Erythroblast (primary cell): ENCODE measurements around the gene SAMD4B.
"Not testable (repeated sequence)": the region's sequence is repeated elsewhere in the genome, so short reads cannot be mapped to it uniquely, and the experiment has no call there.

Experiments
- DNase-seq, 2 experiments: peaks; one replicate each; lab custom pipeline; 2025; lab: John Stamatoyannopoulos, UW
- GATA1 ChIP-seq: IDR thresholded peaks from 2 replicates; pipeline ENCODE4 v1.6.1; 2011; ENCODE audit warnings: low read depth, mild to moderate bottlenecking, control low read depth, low read length, moderate library complexity
- POLR2A ChIP-seq: IDR thresholded peaks from 2 replicates; pipeline ENCODE4 v1.6.1; 2011; ENCODE audit warnings: mild to moderate bottlenecking, low read length

The SAMD4B gene

GRCh38 chr19:39334444-39334976 is 7.7 kb upstream of the SAMD4B start:
- TF ChIP-seq GATA1 = no peak
- no peak for TF ChIP-seq POLR2A
- DNase-seq = no peak

- peak; percentile 42 to 59 for DNase-seq
These were observed 7.1 kb upstream of the SAMD4B start for GRCh38 chr19:39335168-39335548.

GRCh38 chr19:39336483-39336882 is 5.7 kb upstream of the SAMD4B start:
- no peak for TF ChIP-seq GATA1
- no peak for TF ChIP-seq POLR2A

More at GRCh38 chr19:39335168-39335548, 7.1 kb upstream of the SAMD4B start:
- TF ChIP-seq POLR2A (peak; percentile 43), GATA1 (no peak)

GRCh38 chr19:39339674-39340073 is 2.5 kb upstream of the SAMD4B start:
- no peak for DNase-seq
- no peak for TF ChIP-seq GATA1
- TF ChIP-seq POLR2A = no peak

More at GRCh38 chr19:39336483-39336882, 5.7 kb upstream of the SAMD4B start:
- DNase-seq = no peak

GRCh38 chr19:39340156-39340555 is 2.1 kb upstream of the SAMD4B start:
- DNase-seq = not testable (repeated sequence)

- no peak for DNase-seq
- no peak for TF ChIP-seq POLR2A
- no peak for TF ChIP-seq GATA1
These were observed 997 bp upstream of the SAMD4B start for GRCh38 chr19:39341129-39341718.

DNA sequence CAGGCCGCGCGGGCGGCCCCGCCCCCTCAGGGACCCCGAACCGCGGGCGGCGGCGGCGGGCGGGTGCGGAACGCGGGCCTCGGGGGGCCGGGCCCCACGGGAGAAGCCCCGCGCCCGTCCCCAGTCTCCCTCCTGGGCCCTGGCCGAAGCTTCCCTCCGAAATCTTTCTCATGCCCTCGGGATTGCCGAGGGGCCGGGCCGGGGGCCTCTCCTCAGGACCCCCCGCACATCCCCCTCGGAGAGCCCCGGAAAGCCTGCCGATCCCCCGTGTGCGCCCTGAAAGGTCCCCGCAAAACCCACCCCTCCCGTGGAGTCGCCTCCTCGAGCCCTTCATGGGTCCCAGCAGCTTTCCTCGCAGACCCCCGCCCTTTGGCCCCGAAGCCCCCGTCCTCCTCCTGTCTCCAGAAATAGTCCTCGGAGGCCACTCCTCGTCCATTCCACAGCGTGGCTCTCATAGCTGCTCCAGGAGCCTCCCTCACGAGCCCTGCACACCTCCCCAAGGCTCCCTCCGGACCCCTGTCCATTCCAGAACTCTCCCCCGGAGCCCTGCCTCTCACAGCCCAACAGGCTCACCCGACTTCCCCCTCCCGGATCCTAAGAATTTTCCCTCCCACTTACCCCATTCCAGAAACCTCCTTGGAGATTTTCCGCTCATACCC is 555 bp downstream of the SAMD4B start:
- TF ChIP-seq POLR2A (no peak), GATA1 (no peak)

GRCh38 chr19:39345956-39346355 is 3.7 kb downstream of the SAMD4B start:
- no peak for DNase-seq
- no peak for TF ChIP-seq GATA1
- TF ChIP-seq POLR2A = no peak

More for the DNA sequence above, 555 bp downstream of the SAMD4B start:
- peak in 1 of 2 experiments; percentile 61 for DNase-seq

- TF ChIP-seq GATA1 = no peak
- TF ChIP-seq POLR2A = no peak
- peak; percentile 71 to 87 for DNase-seq
These were observed 5.3 kb downstream of the SAMD4B start for GRCh38 chr19:39347332-39348164.

GRCh38 chr19:39349326-39349725 is 7.1 kb downstream of the SAMD4B start:
- no peak for DNase-seq
- TF ChIP-seq POLR2A (no peak), GATA1 (no peak)

DNA sequence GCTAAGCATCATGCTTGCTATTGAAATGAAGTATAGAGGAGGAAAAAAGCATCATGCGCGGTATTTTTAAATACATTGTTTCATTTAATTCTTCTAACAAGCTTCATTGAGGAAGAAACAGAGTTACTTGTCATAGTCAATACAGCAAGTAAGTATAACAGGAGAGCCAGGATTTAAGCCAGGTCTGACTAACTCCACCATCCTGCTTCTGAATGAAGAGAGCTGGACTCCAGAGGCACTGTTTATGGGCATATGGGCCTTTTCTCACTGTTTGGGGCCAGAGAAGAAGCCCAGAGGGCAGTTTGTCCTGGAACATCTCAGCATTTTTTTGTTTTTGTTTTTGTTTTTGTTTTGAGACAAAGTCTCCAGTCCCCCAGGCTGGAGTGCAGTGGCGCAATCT is 7.9 kb downstream of the SAMD4B start:
- DNase-seq = no peak
- TF ChIP-seq GATA1 = no peak

GRCh38 chr19:39351537-39352064 is 9.4 kb downstream of the SAMD4B start:
- TF ChIP-seq GATA1 (no peak), POLR2A (no peak)
- peak; percentile 60 to 62 for DNase-seq

DNA sequence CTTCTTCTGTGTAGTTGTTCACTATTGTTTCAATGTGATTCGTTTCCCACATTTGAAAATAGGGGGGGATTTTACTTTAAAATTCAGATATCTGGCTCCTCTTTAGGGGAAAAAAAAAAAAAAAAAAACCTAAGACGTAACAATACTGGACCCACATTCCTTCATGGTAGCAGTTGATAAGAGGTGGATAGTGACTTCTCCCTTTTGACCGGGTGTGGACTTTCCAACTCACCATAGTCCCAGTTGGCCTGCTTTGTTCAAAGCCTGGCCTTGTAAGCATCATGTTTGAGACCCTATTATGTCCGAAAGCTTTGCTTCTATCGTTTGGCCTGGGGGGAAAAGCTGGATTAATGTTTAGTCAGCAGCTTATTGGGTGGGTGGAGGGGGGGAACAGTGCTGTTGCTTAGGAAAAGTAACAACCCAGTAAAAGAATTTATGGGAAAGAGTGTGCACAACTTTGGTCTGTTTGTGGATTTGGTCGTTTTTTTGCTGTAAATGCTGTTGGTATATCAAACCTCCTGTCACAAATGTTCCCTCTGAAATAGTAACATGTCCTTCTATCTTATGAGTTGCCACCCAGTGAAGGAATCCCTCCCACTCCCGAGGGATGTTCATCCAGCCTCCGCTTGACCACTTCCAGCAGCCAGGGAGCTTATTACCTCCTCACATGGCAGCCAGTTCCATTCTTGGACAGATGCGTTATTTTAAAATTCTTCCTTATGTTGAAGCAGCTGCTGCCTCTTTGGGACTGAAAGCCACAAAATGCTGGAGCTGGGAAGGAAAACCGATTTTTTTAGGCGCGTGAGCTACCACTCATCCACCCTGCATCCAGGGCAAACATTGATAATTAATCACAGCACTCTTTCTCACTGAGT is 10.4 kb downstream of the SAMD4B start:
- no peak for TF ChIP-seq GATA1
- TF ChIP-seq POLR2A = no peak
- DNase-seq = peak in 1 of 2 experiments; percentile 49
